Transverse colon (tissue), 4 donors: ENCODE measurements around the gene BANF2.

Experiments used
- POLR2A ChIP-seq: fragments of 450-650 bp; IDR thresholded peaks from one replicate; pipeline ENCODE4 v1.6.1; 2016; ENCODE audit warnings: antibody characterized with exemption, mild to moderate bottlenecking, moderate library complexity
- POLR2AphosphoS5 ChIP-seq, 3 donors: sonication (generic); formaldehyde crosslinking; IDR thresholded peaks; one replicate each; pipeline ENCODE4 v1.6.1; 2016; ENCODE audit warnings: antibody characterized with exemption in 3 of 3
- TF ChIP-seq, protein P1 (sequence below), 5 experiments: fragments of 200-600 bp in 3 of 5; fragments of 450-650 bp in 2 of 5; sonication (generic) in 3 of 5; IDR thresholded peaks; 1 replicate in 2 of 5; 2 replicates in 3 of 5; pipeline ENCODE4 v1.5.1; 2016 to 2017; ENCODE audit warnings: antibody characterized with exemption in 5 of 5, inconsistent platforms in 3 of 5, mild to moderate bottlenecking in 2 of 5, moderate library complexity in 1 of 5

DNA sequence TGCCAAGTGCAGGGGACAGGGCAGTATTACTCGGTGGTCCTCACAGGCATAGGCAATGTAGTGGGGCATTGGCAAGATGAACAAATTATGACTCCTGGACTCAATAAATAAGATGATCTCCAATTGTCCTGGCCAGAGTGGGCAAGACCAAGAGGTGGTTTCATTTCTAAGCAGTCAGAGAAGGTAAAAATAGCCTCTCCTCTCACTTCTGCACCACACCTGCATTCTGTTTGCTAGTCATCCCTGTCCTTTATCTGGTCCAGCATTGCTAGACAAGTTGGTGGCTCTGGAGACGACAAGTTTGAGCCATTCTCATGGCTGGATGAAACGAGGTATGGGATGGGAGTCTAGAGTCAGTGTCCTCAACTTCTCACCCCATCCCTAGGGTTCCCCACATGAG is 83.0 kb downstream of the BANF2 start:
- TF ChIP-seq, protein P1, sequence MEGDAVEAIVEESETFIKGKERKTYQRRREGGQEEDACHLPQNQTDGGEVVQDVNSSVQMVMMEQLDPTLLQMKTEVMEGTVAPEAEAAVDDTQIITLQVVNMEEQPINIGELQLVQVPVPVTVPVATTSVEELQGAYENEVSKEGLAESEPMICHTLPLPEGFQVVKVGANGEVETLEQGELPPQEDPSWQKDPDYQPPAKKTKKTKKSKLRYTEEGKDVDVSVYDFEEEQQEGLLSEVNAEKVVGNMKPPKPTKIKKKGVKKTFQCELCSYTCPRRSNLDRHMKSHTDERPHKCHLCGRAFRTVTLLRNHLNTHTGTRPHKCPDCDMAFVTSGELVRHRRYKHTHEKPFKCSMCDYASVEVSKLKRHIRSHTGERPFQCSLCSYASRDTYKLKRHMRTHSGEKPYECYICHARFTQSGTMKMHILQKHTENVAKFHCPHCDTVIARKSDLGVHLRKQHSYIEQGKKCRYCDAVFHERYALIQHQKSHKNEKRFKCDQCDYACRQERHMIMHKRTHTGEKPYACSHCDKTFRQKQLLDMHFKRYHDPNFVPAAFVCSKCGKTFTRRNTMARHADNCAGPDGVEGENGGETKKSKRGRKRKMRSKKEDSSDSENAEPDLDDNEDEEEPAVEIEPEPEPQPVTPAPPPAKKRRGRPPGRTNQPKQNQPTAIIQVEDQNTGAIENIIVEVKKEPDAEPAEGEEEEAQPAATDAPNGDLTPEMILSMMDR (IDR thresholded peaks at IDR 0.05): no peak
- no peak for TF ChIP-seq POLR2A
- TF ChIP-seq POLR2AphosphoS5 (IDR thresholded peaks at IDR 0.05): no peak
